Measurements from ENCODE around the gene MCM7.

The MCM7 gene

GRCh38 chr7:100071018-100071723 lies 30.0 kb downstream of the MCM7 start:
- DNase-seq (ENCODE audit: low spot score) = no peak

DNA sequence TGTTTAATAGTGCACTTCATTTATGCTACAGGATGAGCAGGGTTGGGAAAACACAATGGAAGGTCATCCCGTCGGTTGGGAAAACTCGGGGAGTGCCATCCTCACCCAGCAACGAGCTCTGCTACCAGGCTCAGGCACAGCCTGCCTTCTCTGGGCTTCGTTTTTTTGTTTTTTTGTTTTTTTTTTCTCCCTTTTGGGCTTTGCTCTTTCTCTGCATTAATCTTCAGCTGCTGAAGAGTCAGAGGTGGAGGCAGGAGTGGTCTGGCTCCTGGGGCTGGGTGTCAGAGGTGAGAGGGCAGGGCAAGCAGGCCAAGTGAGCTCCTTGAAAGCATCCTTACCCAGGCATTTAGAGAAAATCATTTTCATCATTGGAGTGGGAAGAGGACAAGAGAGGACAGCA lies 31.2 kb downstream of the MCM7 start:
- no peak for DNase-seq (ENCODE audit: low spot score)

DNA sequence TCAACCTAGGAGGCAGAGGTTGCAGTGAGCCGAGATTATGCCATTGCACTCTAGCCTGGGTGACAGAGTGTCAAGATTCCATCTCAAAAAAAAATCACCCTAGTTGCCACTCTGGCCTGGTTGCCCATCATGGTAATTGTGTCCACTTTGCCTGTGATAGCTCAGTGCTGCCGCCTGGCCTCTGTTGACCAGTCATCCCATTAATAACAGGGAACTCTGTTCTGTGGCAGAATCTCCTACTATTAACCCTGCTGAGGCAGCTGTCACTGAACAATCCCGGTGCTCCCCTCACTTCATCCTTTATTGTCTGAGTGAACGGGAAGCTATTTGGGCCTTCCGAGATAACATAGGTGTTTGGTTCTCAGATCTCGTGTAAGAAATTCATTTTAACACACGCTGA lies 34.2 kb downstream of the MCM7 start:
- no peak for DNase-seq (ENCODE audit: low spot score)

GRCh38 chr7:100065452-100066186 lies 35.6 kb downstream of the MCM7 start:
- peak; percentile 34 for DNase-seq (ENCODE audit: low spot score)

- DNase-seq (ENCODE audit: low spot score) = no peak
Measured at GRCh38 chr7:100064162-100064561, 37.0 kb downstream of the MCM7 start.

DNA sequence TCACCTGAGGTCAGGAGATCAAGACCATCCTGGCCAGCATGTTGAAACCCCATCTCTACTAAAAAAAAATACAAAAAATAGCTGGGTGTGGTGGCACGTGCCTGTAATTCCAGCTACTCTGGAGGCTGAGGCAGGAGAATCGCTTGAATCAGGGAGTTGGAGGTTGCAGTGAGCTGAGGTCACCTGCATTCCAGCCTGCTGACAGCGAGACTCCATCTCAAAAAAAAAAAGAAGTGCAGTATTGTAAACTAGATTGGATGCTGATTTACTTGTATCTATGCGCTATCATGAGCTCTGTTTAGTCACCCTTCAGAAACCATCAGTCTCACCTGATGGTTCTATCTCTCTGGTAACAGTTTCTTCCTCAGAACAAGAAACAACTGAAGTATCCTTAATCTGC lies 37.8 kb downstream of the MCM7 start:
- DNase-seq (ENCODE audit: low spot score) = no peak

GRCh38 chr7:100061518-100062193 lies 39.5 kb downstream of the MCM7 start:
- DNase-seq (ENCODE audit: low spot score) = no peak

- DNase-seq (ENCODE audit: low spot score) = no peak
Measured at GRCh38 chr7:100059251-100059739, 41.9 kb downstream of the MCM7 start.

DNA sequence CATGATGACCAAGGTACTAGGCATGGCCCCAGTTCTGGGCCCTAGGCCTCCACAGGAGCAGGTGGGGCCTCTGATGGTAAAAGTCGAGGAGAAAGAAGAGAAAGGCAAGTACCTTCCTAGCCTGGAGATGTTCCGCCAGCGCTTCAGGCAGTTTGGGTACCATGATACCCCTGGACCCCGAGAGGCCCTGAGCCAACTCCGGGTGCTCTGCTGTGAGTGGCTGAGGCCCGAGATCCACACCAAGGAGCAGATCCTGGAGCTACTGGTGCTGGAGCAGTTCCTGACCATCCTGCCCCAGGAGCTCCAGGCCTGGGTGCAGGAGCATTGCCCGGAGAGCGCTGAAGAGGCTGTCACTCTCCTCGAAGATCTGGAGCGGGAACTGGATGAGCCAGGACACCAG lies 44.2 kb downstream of the MCM7 start:
- no peak for DNase-seq (ENCODE audit: low spot score)

- DNase-seq (ENCODE audit: low spot score) = peak; percentile 79
Measured at GRCh38 chr7:100053215-100053614, 48.0 kb downstream of the MCM7 start.

GRCh38 chr7:100051611-100052010 lies 49.6 kb downstream of the MCM7 start:
- no peak for DNase-seq (ENCODE audit: low spot score)

GRCh38 chr7:100049441-100050291 lies 51.5 kb downstream of the MCM7 start, which contains the start of gene ZSCAN21:
TSS of gene ZSCAN21 (plus strand) at chr7:100049774. CDS start at chr7:100057007, 7,233 bp downstream.
- DNase-seq (ENCODE audit: low spot score) = peak; percentile 91

DNA sequence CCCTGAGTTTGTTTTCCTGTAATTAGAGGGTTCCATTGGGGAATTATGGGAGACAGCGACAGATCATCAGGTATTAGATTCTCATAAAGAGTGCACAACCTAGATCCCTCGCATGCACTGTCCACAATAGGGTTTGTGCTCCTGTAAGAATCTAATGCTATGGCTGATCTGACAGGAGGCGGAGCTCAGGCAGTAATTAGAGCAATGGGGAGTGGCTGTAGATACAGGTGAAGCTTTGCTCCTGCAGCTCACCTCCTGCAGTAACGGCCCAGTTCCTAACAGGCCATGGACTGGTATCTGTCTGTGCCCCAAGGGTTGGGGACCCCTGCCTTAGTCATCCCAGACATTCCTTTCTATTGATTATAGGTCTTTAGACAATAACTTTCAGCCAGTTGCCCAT lies 52.5 kb downstream of the MCM7 start:
- DNase-seq (ENCODE audit: low spot score) = no peak

DNA sequence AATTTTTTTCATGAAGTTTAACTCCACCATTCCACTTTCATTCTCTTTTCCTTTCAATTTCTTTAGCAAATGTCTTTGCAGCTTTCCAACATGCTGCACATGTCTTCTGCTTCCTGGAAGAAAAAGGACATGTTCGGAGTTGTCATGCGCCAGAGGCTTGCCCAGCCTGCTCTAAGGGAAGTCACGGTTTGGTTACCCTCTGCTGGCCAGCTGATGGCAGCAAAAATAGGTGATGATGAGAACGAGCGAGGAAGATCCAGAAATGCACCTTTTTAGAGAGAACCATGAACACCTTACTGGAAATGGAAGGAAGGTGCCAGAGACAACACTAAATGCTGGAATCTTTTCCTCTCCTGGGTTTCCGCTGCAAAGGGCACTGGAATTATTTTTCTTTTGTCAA lies 56.5 kb downstream of the MCM7 start:
- no peak for DNase-seq (ENCODE audit: low spot score)
